Measurements from ENCODE around the gene CHST15.
"Not testable (repeated sequence)": the region's sequence is repeated elsewhere in the genome, so short reads cannot be mapped to it uniquely, and the experiment has no call there.

Gene CHST15

GRCh38 chr10:124042656-124043309, 50.6 kb downstream of the CHST15 start:
- DNase-seq: no peak

GRCh38 chr10:124041675-124042445, 51.5 kb downstream of the CHST15 start:
- no peak for DNase-seq

- no peak for DNase-seq
Measured at GRCh38 chr10:124040451-124041188, 52.8 kb downstream of the CHST15 start.

- DNase-seq: no peak
Measured at GRCh38 chr10:124039483-124040013, 53.9 kb downstream of the CHST15 start.

GRCh38 chr10:124037784-124038183, 55.6 kb downstream of the CHST15 start:
- DNase-seq: no peak

- DNase-seq: no peak
Measured at GRCh38 chr10:124037286-124037685, 56.1 kb downstream of the CHST15 start.

- DNase-seq: no peak
Measured at GRCh38 chr10:124036746-124037145, 56.7 kb downstream of the CHST15 start.

- DNase-seq: no peak
Measured at GRCh38 chr10:124035928-124036558, 57.4 kb downstream of the CHST15 start.

GRCh38 chr10:124035306-124035927, 58.0 kb downstream of the CHST15 start:
- no peak for DNase-seq

GRCh38 chr10:124034576-124035305, 58.7 kb downstream of the CHST15 start:
- not testable (repeated sequence) for DNase-seq

GRCh38 chr10:124033887-124034218, 59.5 kb downstream of the CHST15 start:
- no peak for DNase-seq

GRCh38 chr10:124032971-124033886, 60.2 kb downstream of the CHST15 start:
- no peak for DNase-seq

- DNase-seq: no peak
Measured at GRCh38 chr10:124032087-124032935, 61.1 kb downstream of the CHST15 start.

GRCh38 chr10:124030492-124031110, 62.8 kb downstream of the CHST15 start:
- DNase-seq: no peak

- DNase-seq: no peak
Measured at GRCh38 chr10:124030061-124030460, 63.3 kb downstream of the CHST15 start.

- no peak for DNase-seq
Measured at GRCh38 chr10:124029559-124029958, 63.8 kb downstream of the CHST15 start.

- DNase-seq: no peak
Measured at GRCh38 chr10:124028700-124029480, 64.5 kb downstream of the CHST15 start.

GRCh38 chr10:124027651-124028050, 65.7 kb downstream of the CHST15 start:
- no peak for DNase-seq

Measured in activated naive CD4-positive, alpha-beta T cell treated with Interleukin-2 at 50 U/mL for 16 hours (primary cell).